GM12878 (cell line): ENCODE measurements around the gene DIABLO. TPM values are rescaled to one million over a fixed set of nuclear protein-coding genes. Genes with fewer than 3 reads are reported as not detected.

Source experiments
- ASH2L ChIP-seq: fragments of 300-600, 200-600 bp; sonication (generic); IDR thresholded peaks from 2 replicates; pipeline ENCODE4 v1.6.1; 2017; ENCODE audit warnings: low read depth, mild to moderate bottlenecking, borderline replicate concordance
- CBX3 ChIP-seq: fragments of 200-600 bp; sonication (generic); IDR thresholded peaks from 2 replicates; pipeline ENCODE4 v1.6.1; 2016; ENCODE audit warnings: low read depth, borderline replicate concordance
- CEBPB ChIP-seq, 2 experiments: fragments of 150-350 bp in 1 of 2; IDR thresholded peaks; 2 replicates each; pipeline ENCODE4 v1.6.1; 2012 to 2014; ENCODE audit warnings: low read depth in 2 of 2, low read length in 2 of 2, borderline replicate concordance in 1 of 2, inconsistent platforms in 1 of 2
- CHD4 ChIP-seq: fragments of 200-600 bp; sonication (generic); IDR thresholded peaks from 2 replicates; pipeline ENCODE4 v1.6.1; 2016; ENCODE audit warnings: mild to moderate bottlenecking
- ETV6 ChIP-seq, 2 experiments: fragments of 450-650 bp in 1 of 2; IDR thresholded peaks in 1 of 2; conservative IDR thresholded peaks in 1 of 2; 2 replicates each; pipeline ENCODE4 v1.6.1; 2014; ENCODE audit warnings: antibody characterized with exemption in 1 of 2, borderline replicate concordance in 1 of 2, low read depth in 1 of 2, mild to moderate bottlenecking in 1 of 2, moderate library complexity in 1 of 2
- FOS ChIP-seq: IDR thresholded peaks from 3 replicates; pipeline ENCODE4 v1.6.1; 2011; ENCODE audit warnings: borderline replicate concordance; ENCODE audit not compliant: insufficient read length; ENCODE audit errors: extremely low read depth
- HDGF ChIP-seq: fragments of 450-650 bp; IDR thresholded peaks from 2 replicates; pipeline ENCODE4 v1.6.1; 2016; ENCODE audit warnings: antibody characterized with exemption
- KAT2A ChIP-seq: conservative IDR thresholded peaks from 2 replicates; pipeline ENCODE4 v1.6.1; 2011; ENCODE audit warnings: low read depth, low read length; ENCODE audit not compliant: control insufficient read depth
- MEF2A ChIP-seq: IDR thresholded peaks from 2 replicates; pipeline ENCODE4 v1.6.1; 2011; ENCODE audit warnings: low read depth, mild to moderate bottlenecking, low read length, moderate library complexity; ENCODE audit not compliant: insufficient read depth
- PAX8 ChIP-seq: fragments of 450-650 bp; IDR thresholded peaks from 2 replicates; pipeline ENCODE4 v1.6.1; 2017; ENCODE audit warnings: mild to moderate bottlenecking, moderate library complexity
- PML ChIP-seq: IDR thresholded peaks from 2 replicates; pipeline ENCODE4 v1.6.1; 2012; ENCODE audit warnings: low read length, inconsistent platforms
- POLR2AphosphoS2 ChIP-seq: IDR thresholded peaks from 2 replicates; pipeline ENCODE4 v1.6.1; 2011; ENCODE audit warnings: low read depth, mild to moderate bottlenecking, low read length, improper control_type of control experiment, moderate library complexity
- RAD51 ChIP-seq: fragments of 450-650 bp; IDR thresholded peaks from 2 replicates; pipeline ENCODE4 v1.6.1; 2016; ENCODE audit warnings: moderate library complexity, mild to moderate bottlenecking, inconsistent platforms
- RBBP5 ChIP-seq: fragments of 200-600 bp; sonication (generic); conservative IDR thresholded peaks from 2 replicates; pipeline ENCODE4 v1.6.1; 2016
- RUNX3 ChIP-seq: IDR thresholded peaks from 2 replicates; pipeline ENCODE4 v1.6.1; 2012; ENCODE audit warnings: low read length, inconsistent platforms
- SREBF2 ChIP-seq: IDR thresholded peaks from 2 replicates; pipeline ENCODE4 v1.6.1; 2012; ENCODE audit warnings: mild to moderate bottlenecking, low read length
- SRF ChIP-seq, 2 experiments: IDR thresholded peaks; 2 replicates each; pipeline ENCODE4 v1.6.1; 2011; ENCODE audit warnings: low read depth in 2 of 2, low read length in 2 of 2, mild to moderate bottlenecking in 1 of 2, moderate library complexity in 1 of 2
- TCF7 ChIP-seq: IDR thresholded peaks from 2 replicates; pipeline ENCODE4 v1.6.1; 2014; ENCODE audit warnings: antibody characterized with exemption, borderline replicate concordance
- ZNF207 ChIP-seq: fragments of 450-650 bp; IDR thresholded peaks from 2 replicates; pipeline ENCODE4 v1.6.1; 2014; ENCODE audit warnings: antibody characterized with exemption, mild to moderate bottlenecking, borderline replicate concordance
- ZNF217 ChIP-seq: fragments of 450-650 bp; IDR thresholded peaks from 2 replicates; pipeline ENCODE4 v1.6.1; 2017; ENCODE audit warnings: antibody characterized with exemption, mild to moderate bottlenecking
- polyA plus RNA-seq, 11 experiments: library from polyadenylated mRNA; depleted of rRNA in 4 of 11; unstranded in 6 of 11; stranded (reverse) in 5 of 11; fragments of >200 nt; fragmentation: Nextera tagmentation in 4 of 11; fragmentation: Illumina TruSeq in 1 of 11; extraction: Ambion mirVana in 4 of 11; extraction: Trizol in 1 of 11; gene quantifications; 1 replicate in 1 of 11; 2 replicates in 10 of 11; pipeline versions ENCODE4 v1.2.1 to v1.2.3, GENCODE V29; 2011 to 2016; ENCODE audit warnings: inconsistent platforms in 2 of 11, missing spikeins in 2 of 11, low read depth in 1 of 11
- total RNA-seq, 4 experiments: library from RNA; depleted of rRNA in 3 of 4; stranded (reverse); fragments of >200 nt in 3 of 4; fragmentation: Illumina TruSeq in 1 of 4; extraction: Trizol in 1 of 4; gene quantifications; 2 replicates each; pipeline versions ENCODE4 v1.2.1 to v1.2.3, GENCODE V29; 2013 to 2021
- TF ChIP-seq, protein P1 (sequence below): fragments of 150-350 bp; IDR thresholded peaks from 2 replicates; pipeline ENCODE4 v1.6.1; 2014; ENCODE audit warnings: mild to moderate bottlenecking, low read depth, low read length
- TF ChIP-seq, protein P2 (sequence below): fragments of 150-350 bp; IDR thresholded peaks from 2 replicates; pipeline ENCODE4 v1.6.1; 2016; ENCODE audit warnings: low read depth, low read length
- TF ChIP-seq, protein P3 (sequence below): fragments of 450-650 bp; IDR thresholded peaks from 2 replicates; pipeline ENCODE4 v1.6.1; 2017; ENCODE audit warnings: low read depth, mild to moderate bottlenecking, moderate library complexity
- TF ChIP-seq, protein P4 (sequence below): fragments of 450-650 bp; IDR thresholded peaks from 2 replicates; pipeline ENCODE4 v1.6.1; 2016; ENCODE audit warnings: mild to moderate bottlenecking

The DIABLO gene
- total and polyA plus RNA-seq, 10 of the 15 experiments (the other 5 are each of a cell fraction or from before 2014, with no cell fraction given): 18.3 to 69.9 (median 46.2) TPM

DNA sequence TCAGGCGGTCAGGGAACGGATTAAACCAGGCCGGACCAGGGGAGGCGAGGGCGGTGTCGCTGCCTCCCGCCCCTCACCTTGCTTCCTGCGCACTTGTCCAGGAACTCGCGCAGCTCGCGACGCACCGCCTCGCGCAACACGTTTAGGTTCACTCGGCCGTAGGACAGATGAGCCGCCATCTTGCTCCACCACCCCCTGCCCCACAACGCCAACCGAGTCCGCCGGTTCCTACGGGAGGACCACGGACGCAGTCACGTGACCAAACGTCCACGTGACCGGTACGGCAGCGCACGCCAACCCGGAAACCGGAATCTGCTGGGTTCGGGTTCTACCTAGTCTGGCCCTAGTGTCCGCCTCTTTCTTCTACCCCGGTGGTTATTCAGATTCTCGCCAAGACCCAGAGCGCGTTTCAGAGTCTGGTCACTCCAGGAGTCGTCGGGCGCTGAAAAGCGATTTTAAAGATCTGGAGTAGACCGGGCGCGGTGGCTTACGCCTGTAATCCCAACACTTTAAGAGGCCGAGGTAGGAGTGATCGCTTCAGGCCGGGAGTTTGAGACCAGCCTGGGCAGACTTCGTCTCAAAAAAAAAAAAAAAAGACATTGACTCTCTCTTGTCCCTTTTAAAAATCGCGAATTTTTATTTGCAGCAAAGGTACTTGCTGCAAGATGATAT lies 40.5 kb upstream of the DIABLO start, which contains the start of gene VPS33A (continued):
- TF ChIP-seq RBBP5 (no peak), ZNF217 (no peak), HDGF (peak; percentile 90), FOS (peak; percentile 42), KAT2A (no peak), SRF (IDR thresholded peaks at IDR 0.05; ENCODE audit: low read depth in 2 of 2, low read length in 2 of 2) (peak in 1 of 2 experiments; percentile 79; a peak in 2 of 4 replicates), ASH2L (no peak), POLR2AphosphoS2 (no peak; the same call in 1 of the 2 replicates), PAX8 (no peak), CEBPB (IDR thresholded peaks at IDR 0.05; ENCODE audit: borderline replicate concordance in 1 of 2, low read depth in 2 of 2, low read length in 2 of 2) (no peak), PML (peak; percentile 77; the same call in 1 of the 2 replicates), SREBF2 (no peak), CBX3 (no peak), ZNF207 (peak; percentile 76), ETV6 (conservative IDR thresholded peaks at IDR 0.05 in 1 of 2, IDR thresholded peaks at IDR 0.05 in 1 of 2; ENCODE audit: borderline replicate concordance in 1 of 2, low read depth in 1 of 2) (no peak), RAD51 (peak; percentile 100), CHD4 (no peak), TCF7 (no peak), RUNX3 (peak; percentile 71), MEF2A (peak; percentile 72)
- TF ChIP-seq, protein P1, sequence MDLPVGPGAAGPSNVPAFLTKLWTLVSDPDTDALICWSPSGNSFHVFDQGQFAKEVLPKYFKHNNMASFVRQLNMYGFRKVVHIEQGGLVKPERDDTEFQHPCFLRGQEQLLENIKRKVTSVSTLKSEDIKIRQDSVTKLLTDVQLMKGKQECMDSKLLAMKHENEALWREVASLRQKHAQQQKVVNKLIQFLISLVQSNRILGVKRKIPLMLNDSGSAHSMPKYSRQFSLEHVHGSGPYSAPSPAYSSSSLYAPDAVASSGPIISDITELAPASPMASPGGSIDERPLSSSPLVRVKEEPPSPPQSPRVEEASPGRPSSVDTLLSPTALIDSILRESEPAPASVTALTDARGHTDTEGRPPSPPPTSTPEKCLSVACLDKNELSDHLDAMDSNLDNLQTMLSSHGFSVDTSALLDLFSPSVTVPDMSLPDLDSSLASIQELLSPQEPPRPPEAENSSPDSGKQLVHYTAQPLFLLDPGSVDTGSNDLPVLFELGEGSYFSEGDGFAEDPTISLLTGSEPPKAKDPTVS: no peak
- TF ChIP-seq, protein P2, sequence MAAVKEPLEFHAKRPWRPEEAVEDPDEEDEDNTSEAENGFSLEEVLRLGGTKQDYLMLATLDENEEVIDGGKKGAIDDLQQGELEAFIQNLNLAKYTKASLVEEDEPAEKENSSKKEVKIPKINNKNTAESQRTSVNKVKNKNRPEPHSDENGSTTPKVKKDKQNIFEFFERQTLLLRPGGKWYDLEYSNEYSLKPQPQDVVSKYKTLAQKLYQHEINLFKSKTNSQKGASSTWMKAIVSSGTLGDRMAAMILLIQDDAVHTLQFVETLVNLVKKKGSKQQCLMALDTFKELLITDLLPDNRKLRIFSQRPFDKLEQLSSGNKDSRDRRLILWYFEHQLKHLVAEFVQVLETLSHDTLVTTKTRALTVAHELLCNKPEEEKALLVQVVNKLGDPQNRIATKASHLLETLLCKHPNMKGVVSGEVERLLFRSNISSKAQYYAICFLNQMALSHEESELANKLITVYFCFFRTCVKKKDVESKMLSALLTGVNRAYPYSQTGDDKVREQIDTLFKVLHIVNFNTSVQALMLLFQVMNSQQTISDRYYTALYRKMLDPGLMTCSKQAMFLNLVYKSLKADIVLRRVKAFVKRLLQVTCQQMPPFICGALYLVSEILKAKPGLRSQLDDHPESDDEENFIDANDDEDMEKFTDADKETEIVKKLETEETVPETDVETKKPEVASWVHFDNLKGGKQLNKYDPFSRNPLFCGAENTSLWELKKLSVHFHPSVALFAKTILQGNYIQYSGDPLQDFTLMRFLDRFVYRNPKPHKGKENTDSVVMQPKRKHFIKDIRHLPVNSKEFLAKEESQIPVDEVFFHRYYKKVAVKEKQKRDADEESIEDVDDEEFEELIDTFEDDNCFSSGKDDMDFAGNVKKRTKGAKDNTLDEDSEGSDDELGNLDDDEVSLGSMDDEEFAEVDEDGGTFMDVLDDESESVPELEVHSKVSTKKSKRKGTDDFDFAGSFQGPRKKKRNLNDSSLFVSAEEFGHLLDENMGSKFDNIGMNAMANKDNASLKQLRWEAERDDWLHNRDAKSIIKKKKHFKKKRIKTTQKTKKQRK: peak; percentile 36; the same call in 1 of the 2 replicates
- TF ChIP-seq, protein P3, sequence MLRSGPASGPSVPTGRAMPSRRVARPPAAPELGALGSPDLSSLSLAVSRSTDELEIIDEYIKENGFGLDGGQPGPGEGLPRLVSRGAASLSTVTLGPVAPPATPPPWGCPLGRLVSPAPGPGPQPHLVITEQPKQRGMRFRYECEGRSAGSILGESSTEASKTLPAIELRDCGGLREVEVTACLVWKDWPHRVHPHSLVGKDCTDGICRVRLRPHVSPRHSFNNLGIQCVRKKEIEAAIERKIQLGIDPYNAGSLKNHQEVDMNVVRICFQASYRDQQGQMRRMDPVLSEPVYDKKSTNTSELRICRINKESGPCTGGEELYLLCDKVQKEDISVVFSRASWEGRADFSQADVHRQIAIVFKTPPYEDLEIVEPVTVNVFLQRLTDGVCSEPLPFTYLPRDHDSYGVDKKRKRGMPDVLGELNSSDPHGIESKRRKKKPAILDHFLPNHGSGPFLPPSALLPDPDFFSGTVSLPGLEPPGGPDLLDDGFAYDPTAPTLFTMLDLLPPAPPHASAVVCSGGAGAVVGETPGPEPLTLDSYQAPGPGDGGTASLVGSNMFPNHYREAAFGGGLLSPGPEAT: peak; percentile 100
- TF ChIP-seq, protein P4, sequence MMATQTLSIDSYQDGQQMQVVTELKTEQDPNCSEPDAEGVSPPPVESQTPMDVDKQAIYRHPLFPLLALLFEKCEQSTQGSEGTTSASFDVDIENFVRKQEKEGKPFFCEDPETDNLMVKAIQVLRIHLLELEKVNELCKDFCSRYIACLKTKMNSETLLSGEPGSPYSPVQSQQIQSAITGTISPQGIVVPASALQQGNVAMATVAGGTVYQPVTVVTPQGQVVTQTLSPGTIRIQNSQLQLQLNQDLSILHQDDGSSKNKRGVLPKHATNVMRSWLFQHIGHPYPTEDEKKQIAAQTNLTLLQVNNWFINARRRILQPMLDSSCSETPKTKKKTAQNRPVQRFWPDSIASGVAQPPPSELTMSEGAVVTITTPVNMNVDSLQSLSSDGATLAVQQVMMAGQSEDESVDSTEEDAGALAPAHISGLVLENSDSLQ: peak; percentile 8; the same call in 1 of the 2 replicates
